Prostate gland (tissue), 2 donors: ENCODE measurements around the gene FBH1. TPM values are rescaled to one million over a fixed set of nuclear protein-coding genes. Genes with fewer than 3 reads are reported as not detected.
"Not testable (repeated sequence)": the region's sequence is repeated elsewhere in the genome, so short reads cannot be mapped to it uniquely, and the experiment has no call there.

Experiments used
- DNase-seq: peaks from one replicate; pipeline ENCODE4 v3.0.0-alpha.2; 2019; ENCODE audit warnings: low spot score
- H3K27ac ChIP-seq, 2 donors: fragments of 200-600 bp; sonication (generic); 2 replicates each; pipeline ENCODE4 v1.5.1; 2017 to 2019
- H3K27me3 ChIP-seq: fragments of 200-600 bp; sonication (generic); replicated peaks from 2 replicates; pipeline ENCODE4 v1.5.1; 2019; ENCODE audit not compliant: insufficient read depth
- H3K36me3 ChIP-seq, 2 donors: fragments of 200-600 bp; sonication (generic); 1 replicate in 1 of 2; 2 replicates in 1 of 2; pipeline versions ENCODE4 v1.5.1 to v1.8.1; 2017 to 2019
- H3K4me1 ChIP-seq: fragments of 200-600 bp; sonication (generic); replicated peaks from 2 replicates; pipeline ENCODE4 v1.5.1; 2019
- H3K4me3 ChIP-seq, 2 donors: fragments of 200-600 bp; sonication (generic); 2 replicates each; pipeline ENCODE4 v1.5.1; 2017 to 2019
- H3K9me3 ChIP-seq: fragments of 200-600 bp; sonication (generic); 2 replicates; pipeline ENCODE4 v1.5.1; 2017
- POLR2A ChIP-seq: fragments of 450-650 bp; IDR thresholded peaks from one replicate; pipeline ENCODE4 v1.6.1; 2016; ENCODE audit warnings: antibody characterized with exemption, mild to moderate bottlenecking
- POLR2AphosphoS5 ChIP-seq: sonication (generic); formaldehyde crosslinking; IDR thresholded peaks from one replicate; pipeline ENCODE4 v1.6.1; 2017; ENCODE audit warnings: antibody characterized with exemption
- WGBS: methylation state at CpG from one replicate; pipeline ENCODE4 v1.1.5; 2018; 5-methylcytosine and 5-hydroxymethylcytosine counted together
- intact Hi-C: fragments of 100-400 bp; cut with DNase I; formaldehyde crosslinking; loops from one replicate; pipeline ENCODE4 v1.14.2; 2022
- total RNA-seq, 2 donors: library from RNA; depleted of rRNA; stranded (reverse); fragments of >200 nt; gene quantifications; one replicate each; pipeline ENCODE4 v1.1.0, GENCODE V29; 2016
- TF ChIP-seq, protein P1 (sequence below), 4 experiments: fragments of 200-600 bp in 2 of 4; fragments of 450-650 bp in 2 of 4; sonication (generic) in 2 of 4; IDR thresholded peaks; 1 replicate in 3 of 4; 2 replicates in 1 of 4; pipeline ENCODE4 v1.5.1; 2016 to 2019; ENCODE audit warnings: antibody characterized with exemption in 4 of 4, mild to moderate bottlenecking in 2 of 4, moderate library complexity in 2 of 4

The FBH1 gene
- total RNA-seq, 2 donors from 2014 or later = 75.0 to 172 TPM

DNA sequence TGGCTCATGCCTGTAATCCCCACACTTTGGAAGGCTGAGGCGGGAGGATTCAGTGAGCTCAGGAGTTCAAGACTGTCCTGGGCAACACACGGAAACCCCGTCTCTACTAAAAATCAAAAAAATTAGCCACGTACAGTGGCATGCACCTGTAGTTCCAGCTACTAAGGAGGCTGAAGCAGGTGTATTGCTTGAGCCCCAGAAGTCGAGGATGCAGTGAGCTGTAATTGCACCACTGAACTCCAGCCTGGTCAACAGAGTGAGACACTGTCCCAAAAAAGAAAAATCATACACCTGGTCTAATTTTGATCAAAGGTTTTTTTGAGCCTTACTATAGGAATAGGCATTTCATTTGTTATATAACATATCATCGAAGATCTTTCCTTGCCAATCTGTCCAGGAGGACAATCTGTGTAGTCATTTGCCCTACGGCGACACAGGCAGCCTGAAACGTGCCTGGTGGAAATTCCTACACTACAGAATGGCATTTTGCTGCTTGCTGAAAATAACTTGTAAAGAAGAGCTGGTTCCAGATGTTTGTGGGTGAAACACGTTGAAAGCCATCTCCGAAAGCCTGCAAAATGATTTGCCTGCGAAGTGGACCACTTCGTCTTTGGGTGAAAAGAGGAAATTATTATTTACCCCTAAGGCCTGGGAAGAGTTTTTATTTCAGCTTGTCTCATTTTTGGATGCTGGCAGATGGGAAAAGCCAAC, 45.5 kb upstream of the FBH1 start:
- Histone ChIP-seq H3K27ac (no peak overlapping the region), H3K9me3 (no peaks in the 10 kb centered on the region), H3K4me1 (no peaks in the 10 kb centered on the region), H3K27me3 (no peaks in the 10 kb centered on the region), H3K36me3 (no peaks in the 10 kb centered on the region), H3K4me3 (no peak overlapping the region)
- TF ChIP-seq POLR2A = no peak
- TF ChIP-seq, protein P1, sequence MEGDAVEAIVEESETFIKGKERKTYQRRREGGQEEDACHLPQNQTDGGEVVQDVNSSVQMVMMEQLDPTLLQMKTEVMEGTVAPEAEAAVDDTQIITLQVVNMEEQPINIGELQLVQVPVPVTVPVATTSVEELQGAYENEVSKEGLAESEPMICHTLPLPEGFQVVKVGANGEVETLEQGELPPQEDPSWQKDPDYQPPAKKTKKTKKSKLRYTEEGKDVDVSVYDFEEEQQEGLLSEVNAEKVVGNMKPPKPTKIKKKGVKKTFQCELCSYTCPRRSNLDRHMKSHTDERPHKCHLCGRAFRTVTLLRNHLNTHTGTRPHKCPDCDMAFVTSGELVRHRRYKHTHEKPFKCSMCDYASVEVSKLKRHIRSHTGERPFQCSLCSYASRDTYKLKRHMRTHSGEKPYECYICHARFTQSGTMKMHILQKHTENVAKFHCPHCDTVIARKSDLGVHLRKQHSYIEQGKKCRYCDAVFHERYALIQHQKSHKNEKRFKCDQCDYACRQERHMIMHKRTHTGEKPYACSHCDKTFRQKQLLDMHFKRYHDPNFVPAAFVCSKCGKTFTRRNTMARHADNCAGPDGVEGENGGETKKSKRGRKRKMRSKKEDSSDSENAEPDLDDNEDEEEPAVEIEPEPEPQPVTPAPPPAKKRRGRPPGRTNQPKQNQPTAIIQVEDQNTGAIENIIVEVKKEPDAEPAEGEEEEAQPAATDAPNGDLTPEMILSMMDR (IDR thresholded peaks at IDR 0.05) = no peak
- TF ChIP-seq POLR2AphosphoS5 = no peak
- no peak for DNase-seq
- intact Hi-C loops = no loop called here
- 54% methylated on average over 13 of the region's 13 CpGs for WGBS

DNA sequence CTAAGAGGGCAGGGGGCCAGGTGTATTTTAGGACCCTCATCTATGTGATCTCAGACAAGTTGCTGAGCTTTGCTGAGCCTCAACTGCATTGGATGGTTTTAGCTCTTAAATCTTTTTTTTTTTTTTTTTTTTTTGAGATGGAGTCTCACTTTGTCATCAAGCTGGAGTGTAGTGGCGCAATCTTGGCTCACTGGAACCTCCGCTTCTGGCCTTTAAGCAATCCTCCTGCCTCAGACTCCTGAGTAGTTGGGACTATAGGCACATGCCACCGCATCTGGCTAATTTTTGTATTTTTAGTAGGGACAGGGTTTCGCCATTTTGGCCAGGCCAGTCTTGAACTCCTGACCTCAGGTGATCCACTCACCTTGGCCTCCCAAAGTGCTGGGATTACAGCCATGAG, 43.4 kb upstream of the FBH1 start:
- H3K4me1 ChIP-seq, H3K36me3 ChIP-seq, H3K27ac ChIP-seq, H3K9me3 ChIP-seq, intact Hi-C loops, H3K4me3 ChIP-seq, H3K27me3 ChIP-seq, DNase-seq: not testable (repeated sequence)
- 98% methylated on average over 4 of the region's 4 CpGs for WGBS

DNA sequence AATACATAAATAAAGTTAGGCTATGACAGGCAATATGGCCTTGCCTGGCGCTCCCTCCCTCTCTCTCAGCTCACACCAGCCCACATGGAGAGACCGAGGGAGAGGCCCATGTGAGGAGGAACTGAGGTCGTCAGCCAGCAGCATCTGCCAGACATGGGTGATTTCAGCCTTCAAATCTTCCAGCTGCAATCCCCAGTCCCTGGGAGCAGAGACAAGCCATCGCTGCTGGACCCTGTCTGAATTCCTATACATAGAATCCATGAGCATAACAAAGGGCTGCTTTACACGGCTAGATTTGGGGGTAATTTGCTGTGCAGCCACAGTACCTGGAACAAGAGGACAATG, 35.9 kb upstream of the FBH1 start:
- Histone ChIP-seq H3K4me1 (no peaks in the 10 kb centered on the region), H3K27me3 (no peaks in the 10 kb centered on the region), H3K36me3 (no peaks in the 10 kb centered on the region), H3K27ac (no peak overlapping the region), H3K4me3 (no peak overlapping the region), H3K9me3 (no peaks in the 10 kb centered on the region)
- TF ChIP-seq POLR2A (no peak), POLR2AphosphoS5 (no peak)
- TF ChIP-seq, protein P1 (IDR thresholded peaks at IDR 0.05) = no peak
- intact Hi-C loops = no loop called here
- DNase-seq = no peak
- WGBS = 74% methylated on average over 5 of the region's 5 CpGs

DNA sequence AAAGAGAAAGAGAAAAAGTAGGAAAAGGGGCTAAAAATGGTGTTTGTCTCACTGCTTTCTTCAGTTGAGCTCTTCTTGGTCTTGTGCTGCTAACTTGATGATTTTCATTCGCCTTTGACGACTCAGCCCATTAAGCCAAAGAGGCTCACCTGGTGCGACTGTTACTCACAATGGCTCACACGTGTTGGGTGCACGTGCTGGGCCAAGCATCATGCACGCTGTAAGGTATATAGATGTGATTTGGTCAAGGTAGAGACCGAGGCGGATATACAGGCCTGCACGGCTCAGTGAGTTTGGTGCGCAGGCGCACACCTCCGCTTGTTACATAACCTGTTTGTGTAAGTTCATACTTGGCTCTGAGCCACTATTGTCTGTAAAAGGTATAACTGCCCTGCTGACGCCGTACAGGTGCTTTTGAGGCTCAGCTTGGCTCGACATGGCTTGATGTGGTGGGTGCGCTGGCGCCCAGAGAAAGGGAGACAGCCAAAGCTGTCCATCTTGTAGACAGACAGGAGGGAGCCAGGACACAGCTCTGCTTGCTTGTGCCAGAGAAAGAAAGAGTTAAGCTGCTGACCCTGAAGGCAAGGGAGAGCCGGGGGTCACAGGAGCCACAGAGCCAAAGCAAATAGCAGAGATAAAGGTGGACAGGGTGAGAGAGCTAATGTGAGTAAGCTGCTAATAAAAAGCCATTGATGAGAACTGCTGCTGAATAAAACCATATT, 33.9 kb upstream of the FBH1 start:
- TF ChIP-seq POLR2AphosphoS5 = no peak
- TF ChIP-seq, protein P1 (IDR thresholded peaks at IDR 0.05) = no peak
- TF ChIP-seq POLR2A = no peak
- intact Hi-C loops = no loop called here
- Histone ChIP-seq H3K36me3 (no peaks in the 10 kb centered on the region), H3K27me3 (no peaks in the 10 kb centered on the region), H3K27ac (no peak overlapping the region), H3K9me3 (no peaks in the 10 kb centered on the region), H3K4me3 (no peak overlapping the region), H3K4me1 (no peaks in the 10 kb centered on the region)
- WGBS = 89% methylated on average over 18 of the region's 18 CpGs
- no peak for DNase-seq

DNA sequence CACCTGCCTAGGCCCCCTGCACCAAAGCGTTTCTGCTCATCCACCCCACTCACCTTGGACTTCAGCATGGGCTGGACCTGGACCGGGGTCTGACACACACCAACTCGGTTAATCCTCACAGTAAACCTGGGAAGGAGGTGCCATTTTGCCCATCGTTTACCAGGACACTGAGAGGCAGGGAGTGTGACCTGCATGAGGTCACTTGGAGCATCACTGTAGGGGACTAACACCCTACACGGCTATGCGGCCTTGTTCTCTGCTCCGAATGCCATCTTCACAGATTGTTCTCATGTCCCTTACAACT, 33.4 kb upstream of the FBH1 start:
- Histone ChIP-seq H3K4me1 (no peaks in the 10 kb centered on the region), H3K27ac (no peak overlapping the region), H3K27me3 (no peaks in the 10 kb centered on the region), H3K9me3 (no peaks in the 10 kb centered on the region), H3K36me3 (no peaks in the 10 kb centered on the region), H3K4me3 (no peak overlapping the region)
- TF ChIP-seq POLR2A (no peak), POLR2AphosphoS5 (no peak)
- TF ChIP-seq, protein P1 (IDR thresholded peaks at IDR 0.05) = no peak
- 61% methylated on average over 7 of the region's 7 CpGs for WGBS
- intact Hi-C loops = no loop called here
- DNase-seq = no peak
